Measurements from ENCODE around the gene FRRS1L. TPM values are rescaled to one million over a fixed set of nuclear protein-coding genes. Genes with fewer than 3 reads are reported as not detected.

Gene FRRS1L
- total and polyA plus RNA-seq, 2 of the 4 experiments (the other 2 are of a cell fraction), result under 0.01 to 0.05 TPM

DNA sequence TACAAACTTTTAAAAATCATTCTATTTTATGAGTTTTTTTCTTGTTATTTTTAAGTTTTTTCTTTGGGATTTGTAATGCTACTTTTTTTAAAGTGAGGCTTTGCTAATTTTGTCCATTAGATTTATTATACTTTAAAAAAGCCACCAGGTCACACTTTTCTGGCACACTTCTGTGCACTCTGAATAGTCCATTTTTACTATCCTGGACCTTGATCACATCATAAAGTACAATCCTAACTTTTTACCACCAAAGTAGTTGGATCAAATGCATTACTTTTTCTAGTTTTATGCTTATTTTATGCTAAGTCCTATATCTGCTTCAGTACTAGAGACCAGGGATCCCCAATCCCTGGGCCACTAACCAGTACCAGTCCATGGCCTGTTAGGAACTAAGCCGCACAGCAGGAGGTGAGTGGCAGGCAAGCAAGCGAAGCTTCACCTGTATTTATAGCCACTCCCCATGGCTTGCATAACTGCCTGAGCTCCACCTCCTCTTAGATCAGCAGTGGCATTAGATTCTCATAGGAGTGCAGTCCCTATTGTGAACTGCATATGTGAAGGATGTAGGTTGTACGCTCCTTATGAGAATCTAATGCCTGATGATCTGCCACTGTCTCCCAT, 16.0 kb downstream of the FRRS1L start:
- Histone ChIP-seq H3K4ac (ENCODE audit: low read depth, low read length) (no peak overlapping the region), H2BK15ac (ENCODE audit: low read depth, low read length) (no peak overlapping the region), H2BK5ac (ENCODE audit: low read depth, low read length, poor library complexity, severe bottlenecking) (no peak overlapping the region), H2BK120ac (ENCODE audit: low read depth, low read length) (no peak overlapping the region), H3K4me3 (ENCODE audit: insufficient read depth, low read depth, low read length) (no peak overlapping the region), H3K9me1 (ENCODE audit: insufficient read depth, low read length) (no peaks in the 10 kb centered on the region), H4K91ac (ENCODE audit: insufficient read depth, low read depth, low read length) (no peak overlapping the region), H2AK9ac (replicated peaks; ENCODE audit: low read depth, low read length, poor library complexity) (no peak overlapping the region), H4K8ac (ENCODE audit: low read depth in 2 of 2, low read length in 2 of 2) (no peak overlapping the region), H3K27ac (ENCODE audit: insufficient read depth, low read length) (no peak overlapping the region), H3K9ac (ENCODE audit: low read depth, low read length) (no peak overlapping the region), H3K36me3 (ENCODE audit: control insufficient read depth, insufficient read depth, low read length) (no peaks in the 10 kb centered on the region), H3K23ac (ENCODE audit: low read depth, low read length) (no peak overlapping the region), H3K56ac (ENCODE audit: extremely low read depth, insufficient read depth, low read length) (no peak overlapping the region), H3K79me1 (ENCODE audit: low read depth in 1 of 2, low read length in 2 of 2) (no peaks in the 10 kb centered on the region), H2AFZ (replicated peaks; ENCODE audit: low read length, poor library complexity) (no peak overlapping the region), H2AK5ac (ENCODE audit: low read depth, low read length) (no peak overlapping the region), H4K5ac (ENCODE audit: low read depth, low read length) (no peak overlapping the region), H3K4me2 (ENCODE audit: low read depth, low read length) (no peak overlapping the region), H3K18ac (ENCODE audit: low read depth, low read length) (no peak overlapping the region), H4K20me1 (ENCODE audit: insufficient read depth, low read length) (no peaks in the 10 kb centered on the region), H3K27me3 (ENCODE audit: control insufficient read depth, insufficient read depth, low read length) (peaks cover 18% of the 10 kb centered on the region), H3K4me1 (ENCODE audit: control insufficient read depth, insufficient read depth, low read length) (no peaks in the 10 kb centered on the region), H3K9me3 (ENCODE audit: control insufficient read depth, insufficient read depth, low read length) (peaks cover 7% of the 10 kb centered on the region), H3K14ac (replicated peaks; ENCODE audit: low read depth, low read length) (no peak overlapping the region), H2BK20ac (ENCODE audit: low read depth, low read length) (no peak overlapping the region)
- dilution Hi-C loops (cut with HindIII; ENCODE audit: low sequenced_read_pairs, unreplicated experiment), result no loop called here
- no CpG with 5 or more reads among the region's 3 CpGs for WGBS, 2 experiments (ENCODE audit: extremely low coverage in 2 of 2, insufficient read length in 1 of 2)
- intact Hi-C loops (cut with micrococcal nuclease), result no loop called here
- no TSS peak for BruUV-seq (replicated peaks)
- ChIA-PET POLR2A (ENCODE audit: unreplicated experiment) (no interaction called here), CTCF (no interaction called here)
- no peak for DNase-seq
- ATAC-seq (ENCODE audit: low read depth), result no peak
- in situ Hi-C loops (cut with MboI; ENCODE audit: low sequenced_read_pairs), result no loop called here
- TF ChIP-seq NFE2L2 (IDR thresholded peaks at IDR 0.05; ENCODE audit: low read depth, low read length), result no peak
- no peak for TF ChIP-seq MAFK (IDR thresholded peaks at IDR 0.05; ENCODE audit: low read depth, low read length)
- no peak for TF ChIP-seq CEBPB (IDR thresholded peaks at IDR 0.05; ENCODE audit: low read depth, low read length)
- TF ChIP-seq POLR2A (IDR thresholded peaks at IDR 0.05; ENCODE audit: low read depth, low read length), result no peak
- no peak for TF ChIP-seq RAD21 (IDR thresholded peaks at IDR 0.05; ENCODE audit: low read length)
- no peak for TF ChIP-seq MAZ (IDR thresholded peaks at IDR 0.05; ENCODE audit: borderline replicate concordance, low read depth, low read length)
- TF ChIP-seq FOS (IDR thresholded peaks at IDR 0.05; ENCODE audit: low read depth, low read length), result no peak

Measured in IMR-90 (cell line).